Breast epithelium (tissue), 3 donors: Measurements from ENCODE around the gene TANC1.

Experiments
- CTCF ChIP-seq, 3 donors: fragments of 450-650 bp; IDR thresholded peaks; one replicate each; pipeline ENCODE4 v1.5.1; 2016 to 2017; ENCODE audit warnings: antibody characterized with exemption in 3 of 3, mild to moderate bottlenecking in 3 of 3, moderate library complexity in 3 of 3
- POLR2A ChIP-seq: fragments of 450-650 bp; IDR thresholded peaks from one replicate; pipeline ENCODE4 v1.6.1; 2016; ENCODE audit warnings: antibody characterized with exemption, mild to moderate bottlenecking, moderate library complexity

- no peak for TF ChIP-seq CTCF (IDR thresholded peaks at IDR 0.05)
- no peak for TF ChIP-seq POLR2A
Observed at GRCh38 chr2:159131267-159131913, 162.9 kb downstream of the TANC1 start.
